Measurements from ENCODE around the gene ZNF367. TPM values are rescaled to one million over a fixed set of nuclear protein-coding genes. Genes with fewer than 3 reads are reported as not detected.

The ZNF367 gene
- total and polyA plus RNA-seq, 9 of the 15 experiments (the other 6 are each of a cell fraction or from before 2014, with no cell fraction given): 2.7 to 14.4 (median 10.0) TPM

- TF ChIP-seq, protein P1, sequence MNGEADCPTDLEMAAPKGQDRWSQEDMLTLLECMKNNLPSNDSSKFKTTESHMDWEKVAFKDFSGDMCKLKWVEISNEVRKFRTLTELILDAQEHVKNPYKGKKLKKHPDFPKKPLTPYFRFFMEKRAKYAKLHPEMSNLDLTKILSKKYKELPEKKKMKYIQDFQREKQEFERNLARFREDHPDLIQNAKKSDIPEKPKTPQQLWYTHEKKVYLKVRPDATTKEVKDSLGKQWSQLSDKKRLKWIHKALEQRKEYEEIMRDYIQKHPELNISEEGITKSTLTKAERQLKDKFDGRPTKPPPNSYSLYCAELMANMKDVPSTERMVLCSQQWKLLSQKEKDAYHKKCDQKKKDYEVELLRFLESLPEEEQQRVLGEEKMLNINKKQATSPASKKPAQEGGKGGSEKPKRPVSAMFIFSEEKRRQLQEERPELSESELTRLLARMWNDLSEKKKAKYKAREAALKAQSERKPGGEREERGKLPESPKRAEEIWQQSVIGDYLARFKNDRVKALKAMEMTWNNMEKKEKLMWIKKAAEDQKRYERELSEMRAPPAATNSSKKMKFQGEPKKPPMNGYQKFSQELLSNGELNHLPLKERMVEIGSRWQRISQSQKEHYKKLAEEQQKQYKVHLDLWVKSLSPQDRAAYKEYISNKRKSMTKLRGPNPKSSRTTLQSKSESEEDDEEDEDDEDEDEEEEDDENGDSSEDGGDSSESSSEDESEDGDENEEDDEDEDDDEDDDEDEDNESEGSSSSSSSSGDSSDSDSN (IDR thresholded peaks at IDR 0.05; ENCODE audit: borderline replicate concordance in 1 of 2, low read depth in 2 of 2, low read length in 2 of 2): no peak; a peak in 1 of 4 replicates
- TF ChIP-seq ZNF778 (CRISPR knock-in tag; IDR thresholded peaks at IDR 0.05): no peak
- TF ChIP-seq TBP (optimal IDR thresholded peaks at IDR 0.05; ENCODE audit: low read depth, low read length): peak; percentile 66
- TF ChIP-seq CAMTA2 (CRISPR knock-in tag; conservative IDR thresholded peaks at IDR 0.05): no peak
- TF ChIP-seq, protein P2, sequence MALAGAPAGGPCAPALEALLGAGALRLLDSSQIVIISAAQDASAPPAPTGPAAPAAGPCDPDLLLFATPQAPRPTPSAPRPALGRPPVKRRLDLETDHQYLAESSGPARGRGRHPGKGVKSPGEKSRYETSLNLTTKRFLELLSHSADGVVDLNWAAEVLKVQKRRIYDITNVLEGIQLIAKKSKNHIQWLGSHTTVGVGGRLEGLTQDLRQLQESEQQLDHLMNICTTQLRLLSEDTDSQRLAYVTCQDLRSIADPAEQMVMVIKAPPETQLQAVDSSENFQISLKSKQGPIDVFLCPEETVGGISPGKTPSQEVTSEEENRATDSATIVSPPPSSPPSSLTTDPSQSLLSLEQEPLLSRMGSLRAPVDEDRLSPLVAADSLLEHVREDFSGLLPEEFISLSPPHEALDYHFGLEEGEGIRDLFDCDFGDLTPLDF (CRISPR knock-in tag; IDR thresholded peaks at IDR 0.05): no peak
- TF ChIP-seq HDAC3 (IDR thresholded peaks at IDR 0.05; ENCODE audit: borderline replicate concordance, partially characterized antibody): no peak
- TF ChIP-seq FOXA3 (CRISPR knock-in tag; conservative IDR thresholded peaks at IDR 0.05 in 1 of 2, IDR thresholded peaks at IDR 0.05 in 1 of 2): no peak
- TF ChIP-seq NONO (IDR thresholded peaks at IDR 0.05; ENCODE audit: low read depth in 2 of 2, low read length in 1 of 2): no peak
- no peak for TF ChIP-seq ZNF436 (CRISPR knock-in tag; IDR thresholded peaks at IDR 0.05)
- TF ChIP-seq FOXK1 (CRISPR knock-in tag; IDR thresholded peaks at IDR 0.05; ENCODE audit: borderline replicate concordance): no peak
- TF ChIP-seq RBM17 (IDR thresholded peaks at IDR 0.05; ENCODE audit: borderline replicate concordance, low read depth, low read length): no peak
- TF ChIP-seq, protein P3, sequence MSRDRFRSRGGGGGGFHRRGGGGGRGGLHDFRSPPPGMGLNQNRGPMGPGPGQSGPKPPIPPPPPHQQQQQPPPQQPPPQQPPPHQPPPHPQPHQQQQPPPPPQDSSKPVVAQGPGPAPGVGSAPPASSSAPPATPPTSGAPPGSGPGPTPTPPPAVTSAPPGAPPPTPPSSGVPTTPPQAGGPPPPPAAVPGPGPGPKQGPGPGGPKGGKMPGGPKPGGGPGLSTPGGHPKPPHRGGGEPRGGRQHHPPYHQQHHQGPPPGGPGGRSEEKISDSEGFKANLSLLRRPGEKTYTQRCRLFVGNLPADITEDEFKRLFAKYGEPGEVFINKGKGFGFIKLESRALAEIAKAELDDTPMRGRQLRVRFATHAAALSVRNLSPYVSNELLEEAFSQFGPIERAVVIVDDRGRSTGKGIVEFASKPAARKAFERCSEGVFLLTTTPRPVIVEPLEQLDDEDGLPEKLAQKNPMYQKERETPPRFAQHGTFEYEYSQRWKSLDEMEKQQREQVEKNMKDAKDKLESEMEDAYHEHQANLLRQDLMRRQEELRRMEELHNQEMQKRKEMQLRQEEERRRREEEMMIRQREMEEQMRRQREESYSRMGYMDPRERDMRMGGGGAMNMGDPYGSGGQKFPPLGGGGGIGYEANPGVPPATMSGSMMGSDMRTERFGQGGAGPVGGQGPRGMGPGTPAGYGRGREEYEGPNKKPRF (IDR thresholded peaks at IDR 0.05; ENCODE audit: low read depth, low read length): no peak
- no peak for TF ChIP-seq ZFP30 (CRISPR knock-in tag; IDR thresholded peaks at IDR 0.05; ENCODE audit: borderline replicate concordance)
- TF ChIP-seq STAT5B (CRISPR knock-in tag; IDR thresholded peaks at IDR 0.05): no peak
- TF ChIP-seq FOXK2 (conservative IDR thresholded peaks at IDR 0.05 in 1 of 2, IDR thresholded peaks at IDR 0.05 in 1 of 2; ENCODE audit: low read depth in 2 of 2): peak in 1 of 2 experiments; percentile 54; a peak in 1 of 4 replicates
- no peak for TF ChIP-seq RNF2 (IDR thresholded peaks at IDR 0.05)
- no peak for TF ChIP-seq POU5F1 (IDR thresholded peaks at IDR 0.05; ENCODE audit: borderline replicate concordance, low read depth, low read length, partially characterized antibody)
- no peak for TF ChIP-seq ZNF140 (CRISPR knock-in tag; IDR thresholded peaks at IDR 0.05)
- TF ChIP-seq KAT7 (CRISPR knock-in tag; IDR thresholded peaks at IDR 0.05; ENCODE audit: borderline replicate concordance): no peak
- TF ChIP-seq, protein P4, sequence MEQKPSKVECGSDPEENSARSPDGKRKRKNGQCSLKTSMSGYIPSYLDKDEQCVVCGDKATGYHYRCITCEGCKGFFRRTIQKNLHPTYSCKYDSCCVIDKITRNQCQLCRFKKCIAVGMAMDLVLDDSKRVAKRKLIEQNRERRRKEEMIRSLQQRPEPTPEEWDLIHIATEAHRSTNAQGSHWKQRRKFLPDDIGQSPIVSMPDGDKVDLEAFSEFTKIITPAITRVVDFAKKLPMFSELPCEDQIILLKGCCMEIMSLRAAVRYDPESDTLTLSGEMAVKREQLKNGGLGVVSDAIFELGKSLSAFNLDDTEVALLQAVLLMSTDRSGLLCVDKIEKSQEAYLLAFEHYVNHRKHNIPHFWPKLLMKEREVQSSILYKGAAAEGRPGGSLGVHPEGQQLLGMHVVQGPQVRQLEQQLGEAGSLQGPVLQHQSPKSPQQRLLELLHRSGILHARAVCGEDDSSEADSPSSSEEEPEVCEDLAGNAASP (IDR thresholded peaks at IDR 0.05): no peak
- peak; percentile 57; the same call in 1 of the 2 replicates for TF ChIP-seq ZNF76 (CRISPR knock-in tag; IDR thresholded peaks at IDR 0.05; ENCODE audit: borderline replicate concordance)
Measured at GRCh38 chr9:96417051-96417586, 1.1 kb downstream of the ZNF367 start (continued).

All from K562 (cell line).